ENCODE results near the gene PCDHB13.
"Not testable (repeated sequence)": the region's sequence is repeated elsewhere in the genome, so short reads cannot be mapped to it uniquely, and the experiment has no call there.

The PCDHB13 gene

DNA sequence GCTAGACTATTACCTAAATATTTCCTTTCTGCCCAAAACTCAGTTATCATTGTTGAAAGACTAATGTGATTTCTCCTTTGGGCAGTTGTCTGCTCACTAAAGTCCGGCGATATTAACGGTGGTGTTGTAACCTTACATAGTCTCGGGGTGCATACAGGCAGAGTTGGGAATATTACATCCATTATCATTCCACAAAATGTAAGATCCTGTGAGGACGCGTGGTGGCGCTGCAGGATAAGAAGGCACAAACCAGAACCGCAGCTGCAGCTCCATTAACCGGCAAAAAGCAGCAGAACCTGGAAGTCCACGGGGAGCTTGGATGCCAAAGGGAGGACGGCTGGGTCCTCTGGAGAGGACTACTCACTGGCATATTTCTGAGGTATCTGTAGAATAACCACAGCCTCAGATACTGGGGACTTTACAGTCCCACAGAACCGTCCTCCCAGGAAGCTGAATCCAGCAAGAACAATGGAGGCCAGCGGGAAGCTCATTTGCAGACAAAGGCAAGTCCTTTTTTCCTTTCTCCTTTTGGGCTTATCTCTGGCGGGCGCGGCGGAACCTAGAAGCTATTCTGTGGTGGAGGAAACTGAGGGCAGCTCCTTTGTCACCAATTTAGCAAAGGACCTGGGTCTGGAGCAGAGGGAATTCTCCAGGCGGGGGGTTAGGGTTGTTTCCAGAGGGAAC, at the start of gene PCDHB13:
TSS of gene PCDHB13 (plus strand) at position 264 of the 684 bp plus-strand sequence. CDS start at position 469, 205 bp downstream.
- in situ Hi-C loops (cut with MboI; ENCODE audit: low sequenced_read_pairs) = not testable (repeated sequence)

DNA sequence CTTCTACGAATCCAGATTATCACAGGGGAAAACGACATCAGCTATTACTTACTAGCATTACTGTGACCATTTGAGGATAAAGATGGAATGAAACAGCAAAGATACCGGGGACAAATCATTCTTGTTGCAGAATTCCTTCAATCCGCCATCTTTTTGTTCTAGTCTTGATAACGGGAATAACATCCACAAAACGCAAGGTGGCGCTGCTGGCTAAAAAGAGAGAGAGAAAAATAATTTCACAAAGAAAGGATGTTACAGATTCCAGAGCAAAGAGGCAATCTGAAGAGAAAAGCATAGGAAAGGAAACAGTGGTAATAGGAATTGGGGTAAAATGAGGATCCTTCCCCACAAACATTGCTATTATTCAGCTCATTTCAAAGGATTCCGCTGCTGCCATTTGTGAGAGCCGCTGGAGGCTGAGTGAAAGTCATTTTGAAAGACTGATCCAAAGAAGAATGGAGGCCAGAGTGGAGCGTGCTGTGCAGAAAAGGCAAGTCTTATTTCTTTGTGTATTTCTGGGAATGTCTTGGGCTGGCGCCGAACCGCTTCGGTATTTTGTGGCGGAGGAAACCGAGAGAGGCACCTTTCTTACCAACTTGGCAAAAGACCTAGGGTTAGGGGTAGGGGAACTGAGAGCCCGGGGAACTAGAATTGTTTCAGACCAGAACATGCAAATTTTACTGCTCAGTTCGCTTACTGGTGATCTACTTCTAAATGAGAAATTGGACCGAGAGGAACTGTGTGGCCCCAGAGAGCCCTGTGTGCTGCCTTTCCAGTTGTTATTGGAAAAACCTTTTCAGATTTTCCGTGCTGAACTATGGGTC, 41.1 kb upstream of the PCDHB13 start, which contains the start of gene PCDHB7:
TSS of gene PCDHB7 (plus strand) at position 264 of the 824 bp plus-strand sequence. CDS start at position 456, 192 bp downstream.
- in situ Hi-C loops (cut with MboI; ENCODE audit: low sequenced_read_pairs) = no loop called here

DNA sequence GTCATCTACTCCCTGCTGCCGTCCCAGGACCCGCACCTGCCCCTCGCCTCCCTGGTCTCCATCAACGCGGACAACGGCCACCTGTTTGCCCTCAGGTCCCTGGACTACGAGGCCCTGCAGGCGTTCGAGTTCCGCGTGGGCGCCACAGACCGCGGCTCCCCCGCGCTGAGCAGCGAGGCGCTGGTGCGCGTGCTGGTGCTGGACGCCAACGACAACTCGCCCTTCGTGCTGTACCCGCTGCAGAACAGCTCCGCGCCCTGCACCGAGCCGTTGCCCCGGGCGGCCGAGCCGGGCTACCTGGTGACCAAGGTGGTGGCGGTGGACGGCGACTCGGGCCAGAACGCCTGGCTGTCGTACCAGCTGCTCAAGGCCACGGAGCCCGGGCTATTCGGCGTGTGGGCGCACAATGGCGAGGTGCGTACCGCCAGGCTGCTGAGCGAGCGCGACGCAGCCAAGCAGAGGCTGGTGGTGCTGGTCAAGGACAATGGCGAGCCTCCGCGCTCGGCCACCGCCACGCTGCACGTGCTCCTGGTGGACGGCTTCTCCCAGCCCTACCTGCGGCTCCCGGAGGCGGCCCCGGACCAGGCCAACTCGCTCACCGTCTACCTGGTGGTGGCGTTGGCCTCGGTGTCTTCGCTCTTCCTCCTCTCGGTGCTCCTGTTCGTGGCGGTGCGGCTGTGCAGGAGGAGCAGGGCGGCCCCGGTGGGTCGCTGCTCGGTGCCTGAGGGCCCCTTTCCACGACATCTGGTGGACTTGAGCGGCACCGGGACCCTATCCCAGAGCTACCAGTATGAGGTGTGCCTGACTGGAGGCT, 39.2 kb upstream of the PCDHB13 start:
- in situ Hi-C loops (cut with MboI; ENCODE audit: low sequenced_read_pairs) = not testable (repeated sequence)

DNA sequence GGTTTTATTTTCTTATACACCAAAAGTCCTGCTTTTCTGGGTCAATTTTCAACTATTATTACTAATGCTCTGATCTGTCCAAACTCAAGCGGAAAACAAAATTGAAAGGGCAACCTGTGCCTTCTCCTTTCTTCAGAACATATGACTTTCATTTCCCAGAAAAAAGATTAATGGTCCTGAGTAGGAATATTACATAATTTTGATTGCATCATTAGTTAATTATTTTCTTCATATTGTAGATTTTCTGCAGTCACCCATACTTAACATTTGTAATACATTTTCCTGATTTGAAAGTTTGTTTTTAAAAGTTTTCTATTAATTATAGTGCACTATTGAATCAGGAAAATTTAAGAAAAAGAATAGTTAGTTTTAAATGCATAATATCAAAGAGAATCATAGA, 37.8 kb upstream of the PCDHB13 start:
- in situ Hi-C loops (cut with MboI; ENCODE audit: low sequenced_read_pairs) = no loop called here

DNA sequence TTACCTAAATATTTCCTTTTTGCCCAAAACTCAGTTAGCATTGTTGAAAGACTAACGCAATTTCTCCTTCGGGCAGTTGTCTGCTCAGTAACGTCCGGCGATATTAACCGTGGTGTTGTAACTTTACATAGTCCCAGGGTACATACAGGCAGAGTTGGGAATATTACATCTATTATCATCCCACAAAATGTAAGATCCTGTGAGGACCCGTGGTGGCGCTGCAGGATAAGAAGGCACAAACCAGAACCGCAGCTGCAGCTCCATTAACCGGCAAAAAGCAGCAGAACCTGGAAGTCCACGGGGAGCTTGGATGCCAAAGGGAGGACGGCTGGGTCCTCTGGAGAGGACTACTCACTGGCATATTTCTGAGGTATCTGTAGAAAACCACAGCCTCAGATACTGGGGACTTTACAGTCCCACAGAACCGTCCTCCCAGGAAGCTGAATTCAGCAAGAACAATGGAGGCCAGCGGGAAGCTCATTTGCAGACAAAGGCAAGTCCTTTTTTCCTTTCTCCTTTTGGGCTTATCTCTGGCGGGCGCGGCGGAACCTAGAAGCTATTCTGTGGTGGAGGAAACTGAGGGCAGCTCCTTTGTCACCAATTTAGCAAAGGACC, 36.0 kb upstream of the PCDHB13 start, which contains the start of gene PCDHB8:
TSS of gene PCDHB8 (plus strand) at position 214 of the 615 bp plus-strand sequence. CDS start at position 459, 245 bp downstream.
- in situ Hi-C loops (cut with MboI; ENCODE audit: low sequenced_read_pairs) = not testable (repeated sequence)

GRCh38 chr5:141179371-141179770, 34.3 kb upstream of the PCDHB13 start:
- in situ Hi-C loops (cut with MboI; ENCODE audit: low sequenced_read_pairs) = not testable (repeated sequence)

GRCh38 chr5:141179876-141180275, 33.8 kb upstream of the PCDHB13 start:
- in situ Hi-C loops (cut with MboI; ENCODE audit: low sequenced_read_pairs) = not testable (repeated sequence)

DNA sequence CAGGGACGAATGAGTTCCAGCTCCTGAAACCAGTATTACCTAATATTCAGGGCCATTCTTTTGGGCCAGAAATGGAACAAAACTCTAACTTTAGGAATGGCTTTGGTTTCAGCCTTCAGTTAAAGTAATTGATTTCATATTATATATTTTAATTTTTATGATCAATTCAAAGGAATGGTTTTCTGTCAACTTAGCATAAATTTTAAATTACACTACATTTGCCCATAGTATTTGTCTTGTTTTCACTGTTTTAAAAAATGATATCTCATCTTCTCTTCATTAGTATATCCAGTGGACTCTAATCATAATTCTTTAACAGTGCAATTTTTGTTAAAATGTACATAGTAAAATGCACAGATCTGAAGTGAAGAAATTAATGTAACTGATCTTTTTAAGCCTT, 33.4 kb upstream of the PCDHB13 start:
- in situ Hi-C loops (cut with MboI; ENCODE audit: low sequenced_read_pairs) = no loop called here

DNA sequence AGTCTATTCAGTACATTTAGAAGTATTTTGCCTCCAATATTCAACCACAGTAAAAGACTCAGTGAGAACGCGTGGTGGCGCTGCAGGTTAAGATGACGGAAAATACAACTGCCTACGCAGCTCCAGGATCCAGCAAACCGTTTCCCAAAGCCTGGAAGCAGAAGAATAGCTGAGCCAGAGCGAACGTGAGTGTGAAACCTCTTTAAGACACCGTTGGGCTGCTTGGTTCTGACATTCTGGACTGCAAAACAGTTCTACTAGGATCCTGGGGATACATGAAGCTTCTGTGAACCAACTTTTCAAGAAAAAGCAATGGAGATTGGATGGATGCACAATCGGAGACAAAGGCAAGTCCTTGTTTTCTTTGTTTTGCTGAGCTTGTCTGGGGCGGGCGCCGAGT, 31.5 kb upstream of the PCDHB13 start, which contains the start of gene PCDHB16:
TSS of gene PCDHB16 (plus strand) at position 140 of the 400 bp plus-strand sequence. CDS start at position 313, 173 bp downstream.
- in situ Hi-C loops (cut with MboI; ENCODE audit: low sequenced_read_pairs) = no loop called here

- in situ Hi-C loops (cut with MboI; ENCODE audit: low sequenced_read_pairs) = not testable (repeated sequence)
Observed at GRCh38 chr5:141184117-141184855, 29.4 kb upstream of the PCDHB13 start.

DNA sequence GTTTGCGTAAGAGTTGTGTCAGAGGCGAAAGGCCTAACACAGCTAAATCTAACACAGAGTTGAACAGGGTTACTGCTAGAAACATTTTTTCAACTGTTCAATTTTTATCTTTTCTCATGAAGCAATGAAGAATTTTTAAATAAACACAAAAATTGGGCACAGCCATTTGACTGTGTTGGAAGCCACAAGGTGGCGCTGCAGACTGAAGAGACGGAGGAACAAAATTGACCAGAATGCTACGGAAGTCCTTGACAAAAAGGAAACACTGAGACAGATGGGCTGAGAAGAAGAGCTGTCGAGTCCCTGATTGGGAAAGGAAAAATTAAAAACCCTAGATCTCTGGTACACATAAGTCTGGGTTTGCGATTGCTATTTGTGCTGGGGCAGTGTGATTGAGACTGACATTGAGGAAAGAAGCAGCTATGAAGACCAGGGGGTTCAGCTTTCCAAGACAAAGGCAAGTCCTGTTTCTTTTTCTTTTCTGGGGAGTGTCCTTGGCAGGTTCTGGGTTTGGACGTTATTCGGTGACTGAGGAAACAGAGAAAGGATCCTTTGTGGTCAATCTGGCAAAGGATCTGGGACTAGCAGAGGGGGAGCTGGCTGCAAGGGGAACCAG, 26.7 kb upstream of the PCDHB13 start, which contains the start of gene PCDHB9:
TSS of gene PCDHB9 (plus strand) at position 265 of the 616 bp plus-strand sequence. CDS start at position 423, 158 bp downstream.
- in situ Hi-C loops (cut with MboI; ENCODE audit: low sequenced_read_pairs) = no loop called here

- in situ Hi-C loops (cut with MboI; ENCODE audit: low sequenced_read_pairs) = not testable (repeated sequence)
Observed at GRCh38 chr5:141188682-141189081, 25.0 kb upstream of the PCDHB13 start.

- in situ Hi-C loops (cut with MboI; ENCODE audit: low sequenced_read_pairs) = not testable (repeated sequence)
Observed at GRCh38 chr5:141189131-141189530, 24.6 kb upstream of the PCDHB13 start.

- in situ Hi-C loops (cut with MboI; ENCODE audit: low sequenced_read_pairs) = no loop called here
Observed at GRCh38 chr5:141192110-141192725, 21.5 kb upstream of the PCDHB13 start, which contains the start of gene PCDHB10. Gene PCDHB10 (plus strand): TSS chr5:141192353. CDS start chr5:141192553, 200 bp downstream.

- in situ Hi-C loops (cut with MboI; ENCODE audit: low sequenced_read_pairs) = not testable (repeated sequence)
Observed at GRCh38 chr5:141194332-141194731, 19.4 kb upstream of the PCDHB13 start.

DNA sequence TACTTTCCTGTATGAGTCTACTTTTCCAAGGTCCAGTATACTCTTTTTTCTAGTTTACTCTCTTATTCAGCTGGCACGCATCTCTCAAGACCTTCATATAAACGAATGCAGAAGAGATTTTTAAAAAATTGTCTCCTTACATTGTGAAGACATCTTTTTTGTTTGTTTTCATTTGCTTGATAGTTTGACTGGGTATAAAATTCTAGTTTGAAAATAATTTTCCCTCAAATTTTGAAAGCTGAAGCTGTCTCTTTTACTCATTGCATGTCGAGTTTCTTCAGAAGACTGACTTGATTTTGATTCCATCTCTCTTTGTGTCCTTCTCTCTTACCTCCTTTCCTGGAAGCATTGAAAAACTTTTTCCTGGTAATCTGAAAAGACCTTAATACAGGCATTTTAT, 17.4 kb upstream of the PCDHB13 start:
- in situ Hi-C loops (cut with MboI; ENCODE audit: low sequenced_read_pairs) = no loop called here

GRCh38 chr5:141199359-141200235, 14.1 kb upstream of the PCDHB13 start, which contains the start of gene PCDHB11:
Gene PCDHB11 (plus strand): TSS chr5:141199627. CDS start chr5:141199775, 148 bp downstream.
- in situ Hi-C loops (cut with MboI; ENCODE audit: low sequenced_read_pairs) = no loop called here
